NT2/D1 (cell line): Measurements from ENCODE around the gene PLPPR1.

ENCODE experiments used
- SUZ12 ChIP-seq: IDR thresholded peaks from 2 replicates; pipeline ENCODE4 v1.6.1; 2011; ENCODE audit not compliant: insufficient read length, insufficient read depth; ENCODE audit errors: extremely low read depth
- YY1 ChIP-seq: IDR thresholded peaks from 2 replicates; pipeline ENCODE4 v1.6.1; 2011; ENCODE audit not compliant: insufficient read length, insufficient read depth
- ZNF274 ChIP-seq: IDR thresholded peaks from 2 replicates; pipeline ENCODE4 v1.6.1; 2011; ENCODE audit warnings: mild to moderate bottlenecking, low read depth, low read length

- no peak for TF ChIP-seq YY1
- no peak for TF ChIP-seq SUZ12
- TF ChIP-seq ZNF274 = no peak
These were observed 283.4 kb downstream of the PLPPR1 start for GRCh38 chr9:101311758-101312420.
